ENCODE measurements around the gene RAD50. TPM values are rescaled to one million over a fixed set of nuclear protein-coding genes. Genes with fewer than 3 reads are reported as not detected.

RAD50 gene
- total and polyA plus RNA-seq, 10 of the 15 experiments (the other 5 are each of a cell fraction or from before 2014, with no cell fraction given), result 12.8 to 68.6 (median 47.0) TPM

DNA sequence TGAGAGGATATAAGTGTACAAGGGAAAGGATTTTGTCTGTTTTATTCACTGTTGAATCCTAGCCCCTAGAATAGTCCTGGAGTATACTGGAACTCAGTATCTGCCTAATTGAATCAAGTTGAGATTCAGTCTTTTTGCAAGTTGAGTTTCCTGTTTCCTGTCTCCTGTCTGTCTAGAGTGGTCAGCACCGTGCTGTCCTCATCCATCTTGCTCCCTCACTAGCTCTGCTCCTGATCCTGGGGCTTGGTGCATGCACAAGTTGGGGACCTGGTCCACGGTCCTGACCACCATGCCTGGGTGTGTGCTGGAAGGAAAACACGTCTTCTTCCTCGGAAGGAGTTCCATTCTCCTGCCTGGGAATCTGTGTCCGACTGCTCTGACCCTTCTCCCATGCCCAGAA lies 16.6 kb upstream of the RAD50 start:
- Histone ChIP-seq H3K36me3 (ENCODE audit: control insufficient read depth in 2 of 2, insufficient read depth in 2 of 2, low read length in 1 of 2) (no peaks in the 10 kb centered on the region), H3K27me3 (replicated peaks in 1 of 2; ENCODE audit: control insufficient read depth in 2 of 2, insufficient read depth in 2 of 2, low read length in 1 of 2) (no peaks in the 10 kb centered on the region; a peak in 1 of 4 replicates), H3K4me1 (ENCODE audit: control insufficient read depth, insufficient read depth, low read length) (0 out of 2 replicates have a peak, but pooled peaks cover 3% of the 10 kb centered on the region), H3K4me3 (no peak overlapping the region), H3K4me2 (ENCODE audit: control insufficient read depth, insufficient read depth) (no peak overlapping the region), H3K27ac (ENCODE audit: control insufficient read depth, insufficient read depth) (no peak overlapping the region), H3K9ac (ENCODE audit: control insufficient read depth, insufficient read depth, low read length) (no peak overlapping the region), H3K9me3 (replicated peaks; ENCODE audit: control insufficient read depth, insufficient read depth, low read length) (no peaks in the 10 kb centered on the region), H4K20me1 (ENCODE audit: control insufficient read depth, insufficient read depth) (no peaks in the 10 kb centered on the region), H3K79me2 (ENCODE audit: control insufficient read depth, insufficient read depth, low read length) (no peaks in the 10 kb centered on the region), H2AFZ (ENCODE audit: control insufficient read depth, low read depth, low read length) (no peak overlapping the region)
- SMC1A ChIA-PET (ENCODE audit: uncharacterized antibody, unreplicated experiment), result no interaction called here
- intact Hi-C loops (cut with micrococcal nuclease; ENCODE audit: unreplicated experiment), result no loop called here
- no peak for FAIRE-seq
- in situ Hi-C loops (cut with MboI), result no loop called here
- RAD21 ChIA-PET (ENCODE audit: unreplicated experiment), result no interaction called here
- CTCF ChIA-PET, result interaction anchor here (0.6 to 1.4 kb wide), 4 partner anchors 13 to 765 kb away, joined by 3 to 4 read pairs (median 3); no protein-coding TSS in a partner anchor
- no TSS peak for BruUV-seq (replicated peaks)
- no peak for TF ChIP-seq KDM1A (IDR thresholded peaks at IDR 0.05; ENCODE audit: borderline replicate concordance)
- TF ChIP-seq RELA (IDR thresholded peaks at IDR 0.05; ENCODE audit: borderline replicate concordance, partially characterized antibody), result no peak
- no peak for TF ChIP-seq SREBF1 (IDR thresholded peaks at IDR 0.05; ENCODE audit: low read length)
- TF ChIP-seq CREM (IDR thresholded peaks at IDR 0.05; ENCODE audit: low read depth), result no peak
- no peak for TF ChIP-seq ZNF592 (IDR thresholded peaks at IDR 0.05)
- TF ChIP-seq POLR2A (IDR thresholded peaks at IDR 0.05; ENCODE audit: low read depth, low read length), result no peak
- no peak for TF ChIP-seq ZBTB33 (IDR thresholded peaks at IDR 0.05)
- no peak for TF ChIP-seq IRF4 (IDR thresholded peaks at IDR 0.05; ENCODE audit: low read depth, low read length)
- TF ChIP-seq MTA2 (IDR thresholded peaks at IDR 0.05; ENCODE audit: low read depth), result no peak
- TF ChIP-seq FOS (IDR thresholded peaks at IDR 0.05; ENCODE audit: borderline replicate concordance, extremely low read depth, insufficient read length), result no peak
- TF ChIP-seq NBN (IDR thresholded peaks at IDR 0.05), result no peak
- no peak for TF ChIP-seq ZNF622 (IDR thresholded peaks at IDR 0.05)
- no peak for TF ChIP-seq CHD1 (IDR thresholded peaks at IDR 0.05; ENCODE audit: low read depth, low read length)
- no peak for TF ChIP-seq TCF7 (IDR thresholded peaks at IDR 0.05; ENCODE audit: borderline replicate concordance)
- POLR2A ChIA-PET, result interaction anchor here (0.7 kb wide), 1 partner anchor 11 kb away, joined by 3 read pairs; no protein-coding TSS in a partner anchor
- WGBS (ENCODE audit: insufficient coverage, insufficient replicate concordance, low lambda C conversion rate, missing lambda C conversion rate), result 55% methylated on average over 5 of the region's 5 CpGs
- ATAC-seq, result no peak
- DNase-seq (ENCODE audit: low read depth, low spot score), result no peak

Measured in GM12878 (cell line).